Astrocyte (in vitro differentiated cells and primary cell): Measurements from ENCODE around the gene BMP7. TPM values are rescaled to one million over a fixed set of nuclear protein-coding genes. Genes with fewer than 3 reads are reported as not detected.

ENCODE experiments used
- DNase-seq: peaks from one replicate; pipeline ENCODE4 v3.0.0-alpha.2; 2010; ENCODE audit warnings: low read depth
- FAIRE-seq: peaks from 2 replicates; lab custom pipeline; 2011; peaks lifted over from hg19 to GRCh38; lab: Jason Lieb, UNC
- H2AFZ ChIP-seq: 2 replicates; pipeline ENCODE4 v1.6.0; 2012; ENCODE audit warnings: low read depth, low read length, inconsistent platforms
- H3K27ac ChIP-seq: 2 replicates; pipeline ENCODE4 v1.5.1; 2011; ENCODE audit warnings: low read depth, low read length, inconsistent platforms
- H3K27me3 ChIP-seq: 2 replicates; pipeline ENCODE4 v1.6.0; 2011; ENCODE audit warnings: low read length, inconsistent platforms; ENCODE audit not compliant: insufficient read depth
- H3K36me3 ChIP-seq: 2 replicates; pipeline ENCODE4 v1.5.1; 2011; ENCODE audit warnings: low read length, inconsistent platforms; ENCODE audit not compliant: insufficient read depth
- H3K4me1 ChIP-seq: 2 replicates; pipeline ENCODE4 v1.5.1; 2011; ENCODE audit warnings: low read length, inconsistent platforms; ENCODE audit not compliant: insufficient read depth
- H3K4me2 ChIP-seq: 2 replicates; pipeline ENCODE4 v1.6.0; 2012; ENCODE audit warnings: low read length, inconsistent platforms
- H3K4me3 ChIP-seq: 2 replicates; pipeline ENCODE4 v1.5.1; 2011; ENCODE audit warnings: low read depth, mild to moderate bottlenecking, low read length, inconsistent platforms; ENCODE audit not compliant: insufficient read depth
- H3K79me2 ChIP-seq: 2 replicates; pipeline ENCODE4 v1.6.0; 2012; ENCODE audit warnings: mild to moderate bottlenecking, low read length, inconsistent platforms; ENCODE audit not compliant: insufficient read depth
- H3K9ac ChIP-seq: 2 replicates; pipeline ENCODE4 v1.6.0; 2012; ENCODE audit warnings: mild to moderate bottlenecking, low read length, inconsistent platforms
- H3K9me3 ChIP-seq: 2 replicates; pipeline ENCODE4 v1.5.1; 2012; ENCODE audit warnings: low read depth, mild to moderate bottlenecking, low read length, inconsistent platforms; ENCODE audit not compliant: insufficient read depth
- H4K20me1 ChIP-seq: 2 replicates; pipeline ENCODE4 v1.6.0; 2012; ENCODE audit warnings: low read length, inconsistent platforms; ENCODE audit not compliant: insufficient read depth
- H3K27ac Mint-ChIP-seq: one replicate; pipeline ENCODE4 v1.8.0; 2021; ENCODE audit warnings: mild to moderate bottlenecking, mixed read lengths; ENCODE audit not compliant: unreplicated experiment
- H3K27me3 Mint-ChIP-seq: one replicate; pipeline ENCODE4 v1.8.0; 2021; ENCODE audit warnings: low read depth, mixed read lengths; ENCODE audit not compliant: unreplicated experiment
- H3K36me3 Mint-ChIP-seq: one replicate; pipeline ENCODE4 v1.8.0; 2021; ENCODE audit warnings: low read depth, mixed read lengths; ENCODE audit not compliant: unreplicated experiment
- H3K4me1 Mint-ChIP-seq: one replicate; pipeline ENCODE4 v1.8.0; 2021; ENCODE audit warnings: low read depth, mixed read lengths; ENCODE audit not compliant: unreplicated experiment
- H3K4me3 Mint-ChIP-seq: one replicate; pipeline ENCODE4 v1.8.0; 2021; ENCODE audit warnings: mild to moderate bottlenecking, moderate library complexity, mixed read lengths; ENCODE audit not compliant: unreplicated experiment
- H3K9me3 Mint-ChIP-seq: one replicate; pipeline ENCODE4 v1.8.0; 2021; ENCODE audit warnings: mild to moderate bottlenecking, mixed read lengths; ENCODE audit not compliant: unreplicated experiment
- EZH2 ChIP-seq: IDR thresholded peaks from 2 replicates; pipeline ENCODE4 v1.6.1; 2012; ENCODE audit warnings: mild to moderate bottlenecking, low read length, inconsistent platforms; ENCODE audit not compliant: insufficient read depth
- total RNA-seq: library from RNA; stranded (reverse); gene quantifications from 2 replicates; pipeline ENCODE4 v1.2.1, GENCODE V29; 2021
- TF ChIP-seq, protein P1 (sequence below): IDR thresholded peaks from 2 replicates; pipeline ENCODE4 v1.5.1; 2011; ENCODE audit warnings: low read depth, mild to moderate bottlenecking, inconsistent platforms, low read length, moderate library complexity; ENCODE audit not compliant: insufficient read depth

The BMP7 gene
- total RNA-seq, 1 donor from 2014 or later, result 15.3 TPM

DNA sequence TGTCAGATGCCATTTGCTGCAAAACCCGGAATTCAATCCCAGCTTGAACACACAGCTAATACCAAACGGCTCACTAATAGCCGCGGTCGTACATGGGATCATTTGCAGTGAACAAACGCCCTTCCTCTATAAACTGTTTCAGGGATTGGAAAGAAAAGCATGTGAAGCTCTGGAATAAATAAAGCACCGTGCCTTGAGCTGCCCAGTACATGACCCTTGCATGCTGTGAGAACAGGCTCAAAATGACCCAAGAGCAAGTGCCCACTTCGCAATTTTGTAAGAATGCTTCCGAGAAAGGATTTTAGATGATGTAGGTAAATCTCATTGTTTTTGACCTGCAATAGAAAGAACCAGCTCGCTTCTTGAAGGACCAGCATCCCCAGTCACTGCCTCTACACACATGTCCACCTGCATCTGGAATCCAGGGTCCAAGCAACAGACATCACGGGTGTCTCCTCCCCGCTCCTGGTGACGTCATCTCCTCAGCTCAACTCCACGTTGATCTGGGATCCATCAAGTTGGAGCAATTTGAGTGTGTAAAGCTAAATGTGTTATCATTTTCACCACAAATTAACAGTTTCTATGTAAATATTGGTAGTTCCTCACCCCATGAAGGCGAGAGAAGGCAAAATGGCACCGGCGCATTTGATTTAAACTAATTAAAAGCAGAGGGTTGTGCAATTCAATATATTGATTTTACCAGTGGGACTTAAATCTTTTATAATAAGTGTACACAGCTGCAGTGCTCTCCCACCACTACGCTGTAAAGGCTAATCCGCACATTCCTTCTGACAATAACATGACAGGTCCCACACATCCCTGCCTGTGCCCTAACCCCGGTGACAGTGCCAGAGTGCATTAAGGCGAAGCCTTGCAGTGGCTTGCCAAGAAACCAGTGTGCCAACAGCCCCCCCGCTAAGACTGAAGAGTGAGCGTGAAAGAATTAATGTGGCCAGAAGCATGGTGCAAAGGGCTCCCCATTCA lies 6.2 kb downstream of the BMP7 start:
- no peaks in the 10 kb centered on the region for H4K20me1 ChIP-seq
- Mint-ChIP-seq H3K4me1 (peaks cover 16% of the 10 kb centered on the region), H3K9me3 (no peaks in the 10 kb centered on the region), H3K27ac (peak overlapping the region; percentile 22), H3K36me3 (no peaks in the 10 kb centered on the region), H3K4me3 (no peak overlapping the region), H3K27me3 (peaks cover 26% of the 10 kb centered on the region)
- no peaks in the 10 kb centered on the region for H3K9me3 ChIP-seq
- H3K4me3 ChIP-seq, result no peak overlapping the region
- H3K36me3 ChIP-seq, result no peaks in the 10 kb centered on the region
- TF ChIP-seq, protein P1, sequence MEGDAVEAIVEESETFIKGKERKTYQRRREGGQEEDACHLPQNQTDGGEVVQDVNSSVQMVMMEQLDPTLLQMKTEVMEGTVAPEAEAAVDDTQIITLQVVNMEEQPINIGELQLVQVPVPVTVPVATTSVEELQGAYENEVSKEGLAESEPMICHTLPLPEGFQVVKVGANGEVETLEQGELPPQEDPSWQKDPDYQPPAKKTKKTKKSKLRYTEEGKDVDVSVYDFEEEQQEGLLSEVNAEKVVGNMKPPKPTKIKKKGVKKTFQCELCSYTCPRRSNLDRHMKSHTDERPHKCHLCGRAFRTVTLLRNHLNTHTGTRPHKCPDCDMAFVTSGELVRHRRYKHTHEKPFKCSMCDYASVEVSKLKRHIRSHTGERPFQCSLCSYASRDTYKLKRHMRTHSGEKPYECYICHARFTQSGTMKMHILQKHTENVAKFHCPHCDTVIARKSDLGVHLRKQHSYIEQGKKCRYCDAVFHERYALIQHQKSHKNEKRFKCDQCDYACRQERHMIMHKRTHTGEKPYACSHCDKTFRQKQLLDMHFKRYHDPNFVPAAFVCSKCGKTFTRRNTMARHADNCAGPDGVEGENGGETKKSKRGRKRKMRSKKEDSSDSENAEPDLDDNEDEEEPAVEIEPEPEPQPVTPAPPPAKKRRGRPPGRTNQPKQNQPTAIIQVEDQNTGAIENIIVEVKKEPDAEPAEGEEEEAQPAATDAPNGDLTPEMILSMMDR, result no peak
- H3K9ac ChIP-seq, result no peak overlapping the region
- DNase-seq (no peak), FAIRE-seq (no peak)
- peaks cover 79% of the 10 kb centered on the region for H3K27me3 ChIP-seq
- H3K4me2 ChIP-seq, result peak overlapping the region; percentile 20
- H2AFZ ChIP-seq, result no peak overlapping the region
- no peak overlapping the region for H3K27ac ChIP-seq
- H3K4me1 ChIP-seq, result no peaks in the 10 kb centered on the region
- no peaks in the 10 kb centered on the region for H3K79me2 ChIP-seq

DNA sequence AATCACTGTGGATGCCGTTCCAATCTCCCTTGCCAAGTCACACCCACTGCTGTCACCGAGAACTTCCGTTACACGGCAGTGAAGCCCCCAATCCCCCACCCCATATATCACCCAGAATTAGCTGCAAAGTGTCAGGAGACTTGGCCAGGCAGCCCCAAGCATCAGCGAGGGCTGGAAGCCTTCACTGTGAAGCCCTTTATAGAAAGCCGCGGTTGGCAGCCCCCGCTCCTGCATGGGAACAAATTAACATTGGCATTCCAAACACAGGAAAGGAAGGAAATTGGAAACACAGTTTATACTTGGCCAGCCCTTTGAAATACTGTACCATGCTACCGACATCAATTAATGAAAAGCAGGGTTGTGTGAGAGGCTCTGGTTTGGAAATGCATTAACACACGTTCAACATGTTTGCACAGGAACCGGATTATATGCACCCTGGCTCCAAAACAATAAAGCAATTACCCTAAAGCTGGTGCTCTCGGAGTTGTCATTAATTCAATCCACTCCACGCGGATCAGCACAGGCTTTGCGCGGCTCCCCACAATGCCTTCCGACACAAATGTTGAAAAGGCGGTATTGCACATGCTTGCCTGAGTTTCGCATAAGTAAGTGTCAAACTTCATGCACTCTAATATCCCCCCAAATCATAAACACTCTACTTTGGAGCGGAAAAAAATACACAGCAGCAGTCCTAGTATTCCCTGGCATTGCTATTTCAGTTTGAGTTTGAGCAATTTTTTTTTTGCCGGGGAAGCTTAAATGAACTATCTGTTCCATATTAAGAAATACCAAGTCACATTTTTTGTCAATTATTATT lies 7.1 kb downstream of the BMP7 start:
- FAIRE-seq (no peak), DNase-seq (no peak)
- Histone ChIP-seq H3K4me3 (no peak overlapping the region), H3K9me3 (no peaks in the 10 kb centered on the region), H4K20me1 (no peaks in the 10 kb centered on the region), H3K79me2 (no peaks in the 10 kb centered on the region), H3K4me1 (no peaks in the 10 kb centered on the region), H3K36me3 (no peaks in the 10 kb centered on the region), H3K27ac (no peak overlapping the region), H2AFZ (no peak overlapping the region), H3K9ac (no peak overlapping the region), H3K27me3 (peaks cover 78% of the 10 kb centered on the region), H3K4me2 (peak overlapping the region; percentile 18)
- Mint-ChIP-seq H3K4me1 (peaks cover 16% of the 10 kb centered on the region), H3K27ac (no peak overlapping the region), H3K27me3 (peaks cover 26% of the 10 kb centered on the region), H3K36me3 (no peaks in the 10 kb centered on the region), H3K9me3 (no peaks in the 10 kb centered on the region), H3K4me3 (no peak overlapping the region)
- no peak for TF ChIP-seq EZH2
- TF ChIP-seq, protein P1, result no peak
